Parathyroid adenoma (tissue), 2 donors: ENCODE data around the gene SIGLEC1.

Experiments used
- H2AFZ ChIP-seq: fragments of 300-600 bp; sonication (generic); one replicate; pipeline ENCODE4 v1.7.0; 2017; ENCODE audit warnings: antibody characterized with exemption, mild to moderate bottlenecking
- H3K27ac ChIP-seq: fragments of 300-600 bp; sonication (generic); one replicate; pipeline ENCODE4 v1.7.0; 2017
- H3K27me3 ChIP-seq: fragments of 300-600 bp; sonication (generic); one replicate; pipeline ENCODE4 v1.7.0; 2017; ENCODE audit warnings: low read length; ENCODE audit not compliant: control insufficient read depth, insufficient read depth
- H3K36me3 ChIP-seq: fragments of 300-600 bp; sonication (generic); one replicate; pipeline ENCODE4 v1.7.0; 2017; ENCODE audit warnings: low read length; ENCODE audit not compliant: control insufficient read depth, insufficient read depth
- H3K4me1 ChIP-seq: fragments of 300-600 bp; sonication (generic); one replicate; pipeline ENCODE4 v1.7.0; 2017; ENCODE audit warnings: control low read depth
- H3K4me2 ChIP-seq: fragments of 300-600 bp; sonication (generic); one replicate; pipeline ENCODE4 v1.7.0; 2017; ENCODE audit warnings: low read length
- H3K4me3 ChIP-seq: fragments of 300-600 bp; sonication (generic); one replicate; pipeline ENCODE4 v1.7.0; 2017; ENCODE audit warnings: low read depth, low read length
- H3K79me2 ChIP-seq: fragments of 300-600 bp; sonication (generic); one replicate; pipeline ENCODE4 v1.7.0; 2017; ENCODE audit warnings: control low read depth
- H3K9ac ChIP-seq: fragments of 300-600 bp; sonication (generic); one replicate; pipeline ENCODE4 v1.7.0; 2017; ENCODE audit warnings: mild to moderate bottlenecking
- H3K9me3 ChIP-seq: fragments of 300-600 bp; sonication (generic); one replicate; pipeline ENCODE4 v1.7.0; 2017; ENCODE audit warnings: low read length; ENCODE audit not compliant: control insufficient read depth
- CTCF ChIP-seq: fragments of 300-600 bp; sonication (generic); IDR thresholded peaks from one replicate; pipeline ENCODE4 v1.7.0; 2017; ENCODE audit warnings: antibody characterized with exemption, mild to moderate bottlenecking
- donor health status: primary hyperparathyroidism.

Gene SIGLEC1

GRCh38 chr20:3663031-3663701 lies 49.2 kb downstream of the SIGLEC1 start, which contains the start of gene GFRA4:
Gene GFRA4, minus strand, starts transcription at chr20:3663399. Its CDS starts 0 bp downstream, at chr20:3663399.
- Histone ChIP-seq H3K27me3 (peaks cover 10% of the 10 kb centered on the region), H2AFZ (no peak within 1 kb of the TSS), H3K9ac (no peak within 1 kb of the TSS)

More at GRCh38 chr20:3663031-3663701, 49.2 kb downstream of the SIGLEC1 start, which contains the start of gene GFRA4:
- Histone ChIP-seq H3K79me2 (no peaks in the 10 kb centered on the region), H3K4me2 (no peak within 1 kb of the TSS), H3K4me1 (no peaks in the 10 kb centered on the region), H3K4me3 (no peak within 1 kb of the TSS), H3K9me3 (no peaks in the 10 kb centered on the region), H3K27ac (no peak within 1 kb of the TSS), H3K36me3 (no peaks in the 10 kb centered on the region)
- TF ChIP-seq CTCF = no peak
